Suprapubic skin (tissue), 4 donors: Measurements from ENCODE around the gene SLCO3A1. TPM values are rescaled to one million over a fixed set of nuclear protein-coding genes. Genes with fewer than 3 reads are reported as not detected.

ENCODE experiments used
- DNase-seq, 2 donors: peaks; one replicate each; pipeline ENCODE4 v3.0.0-alpha.2; 2019; ENCODE audit warnings: low spot score in 2 of 2
- H3K27ac ChIP-seq: fragments of 200-600 bp; sonication (generic); one replicate; pipeline ENCODE4 v1.5.1; 2019
- H3K27me3 ChIP-seq: fragments of 200-600 bp; sonication (generic); one replicate; pipeline ENCODE4 v1.5.1; 2019
- H3K36me3 ChIP-seq: fragments of 200-600 bp; sonication (generic); one replicate; pipeline ENCODE4 v1.5.1; 2019
- H3K4me1 ChIP-seq: fragments of 200-600 bp; sonication (generic); one replicate; pipeline ENCODE4 v1.5.1; 2019
- H3K4me3 ChIP-seq: fragments of 200-600 bp; sonication (generic); one replicate; pipeline ENCODE4 v1.5.1; 2019; ENCODE audit warnings: mild to moderate bottlenecking
- H3K9me3 ChIP-seq: fragments of 200-600 bp; sonication (generic); one replicate; pipeline ENCODE4 v1.5.1; 2019
- EP300 ChIP-seq: sonication (generic); formaldehyde crosslinking; IDR thresholded peaks from one replicate; pipeline ENCODE4 v1.6.1; 2017; ENCODE audit warnings: antibody characterized with exemption
- POLR2A ChIP-seq, 2 donors: fragments of 450-650 bp; IDR thresholded peaks; one replicate each; pipeline ENCODE4 v1.6.1; 2017; ENCODE audit warnings: antibody characterized with exemption in 2 of 2, mild to moderate bottlenecking in 2 of 2, moderate library complexity in 2 of 2
- POLR2AphosphoS5 ChIP-seq, 3 donors: sonication (generic); formaldehyde crosslinking; IDR thresholded peaks; one replicate each; pipeline ENCODE4 v1.6.1; 2017; ENCODE audit warnings: antibody characterized with exemption in 3 of 3
- WGBS: methylation state at CpG from one replicate; pipeline ENCODE4 v1.1.5; 2018; 5-methylcytosine and 5-hydroxymethylcytosine counted together
- total RNA-seq, 4 donors: library from RNA; depleted of rRNA; stranded (reverse); fragments of >200 nt; gene quantifications; one replicate each; pipeline ENCODE4 v1.1.0, GENCODE V29; 2016
- TF ChIP-seq, protein P1 (sequence below), 2 donors: fragments of 200-600 bp in 1 of 2; fragments of 450-650 bp in 1 of 2; sonication (generic) in 1 of 2; IDR thresholded peaks; one replicate each; pipeline ENCODE4 v1.5.1; 2016 to 2019; ENCODE audit warnings: antibody characterized with exemption in 2 of 2, mild to moderate bottlenecking in 1 of 2, moderate library complexity in 1 of 2

Gene SLCO3A1
- total RNA-seq, 4 donors from 2014 or later, result 29.0 to 131 (median 44.6) TPM

DNA sequence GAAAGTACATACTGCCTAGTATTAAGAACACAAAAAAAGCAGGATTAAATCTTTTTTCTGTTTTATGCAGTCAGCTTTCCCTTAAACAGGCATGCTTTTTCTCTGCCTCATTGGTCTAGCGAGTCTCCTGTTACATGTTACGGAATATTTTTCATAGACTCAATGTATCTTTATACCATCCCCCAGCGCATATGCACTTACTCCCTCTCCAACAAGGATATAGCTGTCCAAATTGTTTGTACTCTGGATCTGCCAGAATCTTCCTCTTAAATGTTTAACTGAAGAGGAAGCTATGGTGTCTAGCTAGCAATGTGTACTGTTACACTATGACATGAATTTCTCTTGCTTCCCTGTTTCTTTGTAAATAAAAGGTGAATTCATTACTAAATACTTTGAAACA, 9.2 kb upstream of the SLCO3A1 start:
- TF ChIP-seq, protein P1, sequence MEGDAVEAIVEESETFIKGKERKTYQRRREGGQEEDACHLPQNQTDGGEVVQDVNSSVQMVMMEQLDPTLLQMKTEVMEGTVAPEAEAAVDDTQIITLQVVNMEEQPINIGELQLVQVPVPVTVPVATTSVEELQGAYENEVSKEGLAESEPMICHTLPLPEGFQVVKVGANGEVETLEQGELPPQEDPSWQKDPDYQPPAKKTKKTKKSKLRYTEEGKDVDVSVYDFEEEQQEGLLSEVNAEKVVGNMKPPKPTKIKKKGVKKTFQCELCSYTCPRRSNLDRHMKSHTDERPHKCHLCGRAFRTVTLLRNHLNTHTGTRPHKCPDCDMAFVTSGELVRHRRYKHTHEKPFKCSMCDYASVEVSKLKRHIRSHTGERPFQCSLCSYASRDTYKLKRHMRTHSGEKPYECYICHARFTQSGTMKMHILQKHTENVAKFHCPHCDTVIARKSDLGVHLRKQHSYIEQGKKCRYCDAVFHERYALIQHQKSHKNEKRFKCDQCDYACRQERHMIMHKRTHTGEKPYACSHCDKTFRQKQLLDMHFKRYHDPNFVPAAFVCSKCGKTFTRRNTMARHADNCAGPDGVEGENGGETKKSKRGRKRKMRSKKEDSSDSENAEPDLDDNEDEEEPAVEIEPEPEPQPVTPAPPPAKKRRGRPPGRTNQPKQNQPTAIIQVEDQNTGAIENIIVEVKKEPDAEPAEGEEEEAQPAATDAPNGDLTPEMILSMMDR (IDR thresholded peaks at IDR 0.05), result no peak
- no peak for TF ChIP-seq POLR2A (IDR thresholded peaks at IDR 0.05)
- TF ChIP-seq EP300, result no peak
- TF ChIP-seq POLR2AphosphoS5 (IDR thresholded peaks at IDR 0.05), result no peak
- Histone ChIP-seq H3K27me3 (no peaks in the 10 kb centered on the region), H3K36me3 (no peaks in the 10 kb centered on the region), H3K27ac (no peak overlapping the region), H3K4me3 (no peak overlapping the region), H3K4me1 (no peaks in the 10 kb centered on the region), H3K9me3 (no peaks in the 10 kb centered on the region)
- DNase-seq, result no peak
- 94% methylated on average over 3 of the region's 3 CpGs for WGBS

GRCh38 chr15:91844928-91845327, 8.6 kb upstream of the SLCO3A1 start:
- Histone ChIP-seq H3K4me3 (no peak overlapping the region), H3K36me3 (no peaks in the 10 kb centered on the region), H3K9me3 (no peaks in the 10 kb centered on the region), H3K27me3 (no peaks in the 10 kb centered on the region), H3K27ac (no peak overlapping the region), H3K4me1 (peaks cover 2% of the 10 kb centered on the region)
- no peak for DNase-seq
- WGBS, result 92% methylated on average over 5 of the region's 5 CpGs
- TF ChIP-seq, protein P1 (IDR thresholded peaks at IDR 0.05), result no peak
- no peak for TF ChIP-seq POLR2AphosphoS5 (IDR thresholded peaks at IDR 0.05)
- TF ChIP-seq EP300, result no peak
- TF ChIP-seq POLR2A (IDR thresholded peaks at IDR 0.05), result no peak

- Histone ChIP-seq H3K27ac (no peak overlapping the region), H3K9me3 (no peaks in the 10 kb centered on the region), H3K27me3 (no peaks in the 10 kb centered on the region), H3K36me3 (no peaks in the 10 kb centered on the region), H3K4me3 (no peak overlapping the region), H3K4me1 (peaks cover 2% of the 10 kb centered on the region)
- WGBS, result 61% methylated on average over 6 of the region's 6 CpGs
- DNase-seq, result no peak
- TF ChIP-seq EP300 (no peak), POLR2AphosphoS5 (IDR thresholded peaks at IDR 0.05) (no peak), POLR2A (IDR thresholded peaks at IDR 0.05) (no peak)
- TF ChIP-seq, protein P1 (IDR thresholded peaks at IDR 0.05), result no peak
Observed at GRCh38 chr15:91845720-91846119, 7.8 kb upstream of the SLCO3A1 start.

- H3K27ac ChIP-seq, result no peak overlapping the region
- 59% methylated on average over 3 of the region's 3 CpGs for WGBS
Observed at GRCh38 chr15:91849180-91849579, 4.3 kb upstream of the SLCO3A1 start.

DNA sequence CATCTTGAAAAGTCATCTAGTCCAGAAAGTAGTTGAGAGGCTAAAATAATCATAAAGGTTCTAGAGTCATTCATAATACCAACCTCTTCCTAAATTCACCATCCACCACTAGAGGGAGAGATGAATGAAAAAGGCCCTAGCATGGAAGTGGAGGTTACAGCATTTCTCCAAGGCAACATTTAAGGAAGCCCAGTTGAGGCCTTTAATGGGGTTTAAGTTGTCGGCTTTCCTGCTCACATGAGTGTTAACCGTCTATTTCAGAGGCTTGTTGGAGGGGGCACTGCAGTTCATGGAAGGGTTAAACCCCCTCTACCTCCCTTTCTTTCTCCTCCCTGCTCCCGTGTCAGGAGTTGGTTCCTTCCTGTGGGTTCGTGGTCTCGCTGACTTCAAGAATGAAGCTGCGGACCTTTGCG, 3.8 kb upstream of the SLCO3A1 start:
- Histone ChIP-seq H3K27ac (no peak overlapping the region), H3K9me3 (no peaks in the 10 kb centered on the region), H3K36me3 (no peaks in the 10 kb centered on the region), H3K27me3 (no peaks in the 10 kb centered on the region), H3K4me3 (no peak overlapping the region), H3K4me1 (peaks cover 24% of the 10 kb centered on the region)
- 67% methylated on average over 7 of the region's 7 CpGs for WGBS
- no peak for TF ChIP-seq EP300
- no peak for TF ChIP-seq POLR2A (IDR thresholded peaks at IDR 0.05)
- TF ChIP-seq, protein P1 (IDR thresholded peaks at IDR 0.05), result peak; percentile 50
- TF ChIP-seq POLR2AphosphoS5 (IDR thresholded peaks at IDR 0.05), result no peak
- no peak for DNase-seq

More at GRCh38 chr15:91849180-91849579, 4.3 kb upstream of the SLCO3A1 start:
- DNase-seq, result no peak
- H3K4me3 ChIP-seq, result no peak overlapping the region
- H3K9me3 ChIP-seq, result no peaks in the 10 kb centered on the region
- no peaks in the 10 kb centered on the region for H3K36me3 ChIP-seq
- peaks cover 18% of the 10 kb centered on the region for H3K4me1 ChIP-seq
- no peaks in the 10 kb centered on the region for H3K27me3 ChIP-seq
- TF ChIP-seq, protein P1 (IDR thresholded peaks at IDR 0.05), result no peak
- no peak for TF ChIP-seq POLR2AphosphoS5 (IDR thresholded peaks at IDR 0.05)
- no peak for TF ChIP-seq POLR2A (IDR thresholded peaks at IDR 0.05)
- no peak for TF ChIP-seq EP300
